Muscle of back (tissue), 11 donors: Measurements from ENCODE around the gene PNPLA3. TPM values are rescaled to one million over a fixed set of nuclear protein-coding genes. Genes with fewer than 3 reads are reported as not detected.
"Not testable (repeated sequence)": the region's sequence is repeated elsewhere in the genome, so short reads cannot be mapped to it uniquely, and the experiment has no call there.

Experiments
- DNase-seq, 3 donors: peaks; one replicate each; pipeline versions ENCODE4 v3.0.0 to v3.0.0-alpha.2; 2013
- polyA plus RNA-seq, 10 donors: library from polyadenylated mRNA; unstranded; fragments of 120-200 nt; gene quantifications; one replicate each; pipeline ENCODE4 v1.2.1, GENCODE V29; 2013; ENCODE audit not compliant: insufficient read length in 10 of 10

Gene PNPLA3
- polyA plus RNA-seq, 10 donors: 0.21 to 1.1 (median 0.46) TPM

GRCh38 chr22:43889201-43889859 is 34.3 kb upstream of the PNPLA3 start:
- no peak for DNase-seq

- no peak for DNase-seq
These were observed 33.7 kb upstream of the PNPLA3 start for GRCh38 chr22:43889860-43890253.

- no peak for DNase-seq
These were observed 32.7 kb upstream of the PNPLA3 start for GRCh38 chr22:43890901-43891331.

GRCh38 chr22:43891360-43892182 is 32.0 kb upstream of the PNPLA3 start, which contains the start of gene PNPLA5:
Gene PNPLA5, minus strand, starts transcription at chr22:43892013. Its CDS starts 133 bp downstream, at chr22:43891880.
- DNase-seq: no peak

- no peak for DNase-seq
These were observed 31.3 kb upstream of the PNPLA3 start for GRCh38 chr22:43892183-43892894.

GRCh38 chr22:43893266-43893665 is 30.3 kb upstream of the PNPLA3 start:
- DNase-seq: no peak

- no peak for DNase-seq
These were observed 29.5 kb upstream of the PNPLA3 start for GRCh38 chr22:43894122-43894521.

GRCh38 chr22:43895986-43896645 is 27.5 kb upstream of the PNPLA3 start:
- no peak for DNase-seq

- no peak for DNase-seq
These were observed 25.8 kb upstream of the PNPLA3 start for GRCh38 chr22:43897751-43898261.

- DNase-seq: no peak
These were observed 23.4 kb upstream of the PNPLA3 start for GRCh38 chr22:43900206-43900605.

GRCh38 chr22:43901976-43902643 is 21.5 kb upstream of the PNPLA3 start:
- DNase-seq: peak in 1 of 3 donors; percentile 57

- DNase-seq: not testable (repeated sequence)
These were observed 20.6 kb upstream of the PNPLA3 start for GRCh38 chr22:43903033-43903432.

GRCh38 chr22:43904412-43904811 is 19.2 kb upstream of the PNPLA3 start:
- DNase-seq: not testable (repeated sequence)

- no peak for DNase-seq
These were observed 17.9 kb upstream of the PNPLA3 start for GRCh38 chr22:43905681-43906080.

- DNase-seq: no peak
These were observed 13.9 kb upstream of the PNPLA3 start for GRCh38 chr22:43909708-43910107.

- no peak for DNase-seq
These were observed 13.4 kb upstream of the PNPLA3 start for GRCh38 chr22:43910178-43910695.

GRCh38 chr22:43911351-43911750 is 12.3 kb upstream of the PNPLA3 start:
- DNase-seq: no peak

GRCh38 chr22:43917521-43917920 is 6.1 kb upstream of the PNPLA3 start:
- no peak for DNase-seq

- DNase-seq: no peak
These were observed 4.3 kb upstream of the PNPLA3 start for GRCh38 chr22:43919106-43919973.

- DNase-seq: peak in 2 of 3 donors; percentile 24 to 27
These were observed 2.2 kb upstream of the PNPLA3 start for GRCh38 chr22:43921370-43921769.
